Neural progenitor cell (in vitro differentiated cells): Measurements from ENCODE around the gene BCAS3. TPM values are rescaled to one million over a fixed set of nuclear protein-coding genes. Genes with fewer than 3 reads are reported as not detected.

Experiments
- DNase-seq: peaks from one replicate; pipeline ENCODE4 v3.0.0-alpha.2; 2016; ENCODE audit warnings: low spot score
- H2AFZ ChIP-seq: fragments of 200-600 bp; sonication (generic); replicated peaks from 2 replicates; pipeline ENCODE4 v1.6.1; 2016; ENCODE audit warnings: antibody characterized with exemption
- H3F3A ChIP-seq: fragments of 200-600 bp; sonication (generic); 2 replicates; pipeline ENCODE4 v1.6.1; 2016; ENCODE audit warnings: antibody characterized with exemption, low read depth
- H3K27ac ChIP-seq: fragments of 200-600 bp; sonication (generic); 2 replicates; pipeline ENCODE4 v1.5.1; 2016; ENCODE audit warnings: mild to moderate bottlenecking
- H3K27me3 ChIP-seq: fragments of 200-600 bp; sonication (generic); 2 replicates; pipeline ENCODE4 v1.6.1; 2016; ENCODE audit warnings: mild to moderate bottlenecking, moderate library complexity
- H3K36me3 ChIP-seq: fragments of 200-600 bp; sonication (generic); 2 replicates; pipeline ENCODE4 v1.5.1; 2016
- H3K4me1 ChIP-seq: fragments of 200-600 bp; sonication (generic); 2 replicates; pipeline ENCODE4 v1.6.1; 2016; ENCODE audit warnings: mixed run types
- H3K4me2 ChIP-seq: fragments of 200-600 bp; sonication (generic); 2 replicates; pipeline ENCODE4 v1.6.1; 2016
- H3K4me3 ChIP-seq: fragments of 200-600 bp; sonication (generic); 2 replicates; pipeline ENCODE4 v1.5.1; 2016
- H3K79me2 ChIP-seq: fragments of 200-600 bp; sonication (generic); 2 replicates; pipeline ENCODE4 v1.6.1; 2016; ENCODE audit warnings: low read depth
- H3K9ac ChIP-seq: fragments of 200-600 bp; sonication (generic); 2 replicates; pipeline ENCODE4 v1.6.1; 2016
- H3K9me3 ChIP-seq: fragments of 200-600 bp; sonication (generic); 2 replicates; pipeline ENCODE4 v1.5.1; 2016; ENCODE audit warnings: low read depth
- H4K20me1 ChIP-seq: fragments of 200-600 bp; sonication (generic); 2 replicates; pipeline ENCODE4 v1.6.1; 2016; ENCODE audit warnings: low read depth
- H3K27ac Mint-ChIP-seq: 3 replicates; pipeline ENCODE4 v1.8.0; 2021; ENCODE audit warnings: mixed read lengths
- H3K27me3 Mint-ChIP-seq: 2 replicates; pipeline ENCODE4 v1.8.0; 2022; ENCODE audit warnings: low read depth, mild to moderate bottlenecking, inconsistent platforms, moderate library complexity, mixed read lengths; ENCODE audit not compliant: insufficient read depth
- H3K36me3 Mint-ChIP-seq: 3 replicates; pipeline ENCODE4 v1.8.0; 2021; ENCODE audit warnings: mixed read lengths
- H3K4me1 Mint-ChIP-seq: 3 replicates; pipeline ENCODE4 v1.8.0; 2021; ENCODE audit warnings: mixed read lengths
- H3K4me3 Mint-ChIP-seq: 3 replicates; pipeline ENCODE4 v1.8.0; 2021; ENCODE audit warnings: mild to moderate bottlenecking, moderate library complexity, mixed read lengths
- H3K9me3 Mint-ChIP-seq: 3 replicates; pipeline ENCODE4 v1.8.0; 2020; ENCODE audit warnings: mixed read lengths
- EZH2 ChIP-seq: fragments of 200-600 bp; sonication (generic); IDR thresholded peaks from 2 replicates; pipeline ENCODE4 v1.6.1; 2017; ENCODE audit warnings: antibody characterized with exemption, mild to moderate bottlenecking, moderate library complexity
- EZH2phosphoT487 ChIP-seq: fragments of 200-600 bp; sonication (generic); IDR thresholded peaks from 2 replicates; pipeline ENCODE4 v1.6.1; 2017; ENCODE audit warnings: antibody characterized with exemption
- total RNA-seq: library from RNA; depleted of rRNA; stranded (reverse); fragments of >200 nt; gene quantifications from 2 replicates; pipeline ENCODE4 v1.2.3, GENCODE V29; 2015; ENCODE audit warnings: low replicate concordance
- TF ChIP-seq, protein P1 (sequence below): fragments of 200-600 bp; sonication (generic); IDR thresholded peaks from 2 replicates; pipeline ENCODE4 v1.5.1; 2017; ENCODE audit warnings: antibody characterized with exemption, mild to moderate bottlenecking

Gene BCAS3
- total RNA-seq, 1 donor from 2014 or later = 60.9 TPM

DNA sequence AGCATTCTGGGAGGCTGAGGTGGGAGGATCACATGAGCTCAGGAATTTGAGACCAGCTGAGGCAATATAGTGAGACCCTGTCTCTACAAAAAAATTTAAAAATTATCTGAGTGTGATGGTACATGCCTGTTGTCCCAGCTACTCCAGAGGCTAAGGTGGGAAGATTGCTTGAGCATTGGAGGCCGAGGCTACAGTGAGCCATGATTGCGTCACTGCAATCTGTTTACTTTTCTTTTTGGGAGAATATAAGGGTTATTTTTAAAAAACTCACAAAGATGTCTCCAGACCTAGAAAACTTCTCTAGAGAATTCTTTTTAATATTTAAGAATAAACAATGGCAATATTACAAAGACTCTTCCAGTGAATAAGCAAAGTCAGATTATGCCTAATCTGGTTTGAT, 226.9 kb downstream of the BCAS3 start:
- Histone ChIP-seq H3K9ac (no peak overlapping the region), H3F3A (no peaks in the 10 kb centered on the region), H3K4me2 (no peak overlapping the region), H3K9me3 (no peaks in the 10 kb centered on the region), H3K4me3 (no peak overlapping the region), H2AFZ (no peak overlapping the region), H3K36me3 (no peaks in the 10 kb centered on the region), H3K4me1 (no peaks in the 10 kb centered on the region), H3K79me2 (no peaks in the 10 kb centered on the region), H4K20me1 (no peaks in the 10 kb centered on the region), H3K27ac (no peak overlapping the region), H3K27me3 (no peaks in the 10 kb centered on the region)
- no peak for DNase-seq
- TF ChIP-seq EZH2 = no peak
- no peak for TF ChIP-seq EZH2phosphoT487
- TF ChIP-seq, protein P1, sequence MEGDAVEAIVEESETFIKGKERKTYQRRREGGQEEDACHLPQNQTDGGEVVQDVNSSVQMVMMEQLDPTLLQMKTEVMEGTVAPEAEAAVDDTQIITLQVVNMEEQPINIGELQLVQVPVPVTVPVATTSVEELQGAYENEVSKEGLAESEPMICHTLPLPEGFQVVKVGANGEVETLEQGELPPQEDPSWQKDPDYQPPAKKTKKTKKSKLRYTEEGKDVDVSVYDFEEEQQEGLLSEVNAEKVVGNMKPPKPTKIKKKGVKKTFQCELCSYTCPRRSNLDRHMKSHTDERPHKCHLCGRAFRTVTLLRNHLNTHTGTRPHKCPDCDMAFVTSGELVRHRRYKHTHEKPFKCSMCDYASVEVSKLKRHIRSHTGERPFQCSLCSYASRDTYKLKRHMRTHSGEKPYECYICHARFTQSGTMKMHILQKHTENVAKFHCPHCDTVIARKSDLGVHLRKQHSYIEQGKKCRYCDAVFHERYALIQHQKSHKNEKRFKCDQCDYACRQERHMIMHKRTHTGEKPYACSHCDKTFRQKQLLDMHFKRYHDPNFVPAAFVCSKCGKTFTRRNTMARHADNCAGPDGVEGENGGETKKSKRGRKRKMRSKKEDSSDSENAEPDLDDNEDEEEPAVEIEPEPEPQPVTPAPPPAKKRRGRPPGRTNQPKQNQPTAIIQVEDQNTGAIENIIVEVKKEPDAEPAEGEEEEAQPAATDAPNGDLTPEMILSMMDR = no peak
- no peaks in the 10 kb centered on the region for H3K9me3 Mint-ChIP-seq
- H3K4me3 Mint-ChIP-seq = no peak overlapping the region
- no peaks in the 10 kb centered on the region for H3K27me3 Mint-ChIP-seq
- no peaks in the 10 kb centered on the region for H3K4me1 Mint-ChIP-seq
- H3K27ac Mint-ChIP-seq = no peak overlapping the region
- H3K36me3 Mint-ChIP-seq = no peaks in the 10 kb centered on the region

DNA sequence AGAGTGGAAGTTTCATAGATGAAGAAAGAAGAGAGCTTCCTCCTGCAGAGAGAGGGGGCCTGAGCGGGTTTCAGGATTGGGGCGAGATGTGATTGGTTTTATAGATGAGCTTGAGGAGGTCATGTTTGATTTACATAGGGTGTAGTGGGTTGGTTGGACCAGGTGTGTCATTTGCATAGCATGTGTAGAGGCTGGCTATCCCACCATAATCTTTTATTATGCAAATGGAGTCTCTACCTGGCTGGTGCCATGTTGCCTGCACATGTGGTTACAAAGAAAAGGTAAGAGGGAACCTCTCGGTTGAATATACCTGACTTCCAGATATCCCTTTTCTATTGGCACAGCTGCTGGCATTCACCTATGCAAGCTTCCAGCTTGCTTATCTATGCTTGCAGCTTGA, 228.1 kb downstream of the BCAS3 start:
- H3K4me2 ChIP-seq = no peak overlapping the region
- no peak overlapping the region for H3K27ac Mint-ChIP-seq
- no peak overlapping the region for H2AFZ ChIP-seq

GRCh38 chr17:60908324-60908723, 230.7 kb downstream of the BCAS3 start:
- H3K27me3 ChIP-seq = no peaks in the 10 kb centered on the region
- peak; percentile 6 for DNase-seq
- no peaks in the 10 kb centered on the region for H3K4me1 ChIP-seq
- Mint-ChIP-seq H3K9me3 (no peaks in the 10 kb centered on the region), H3K36me3 (no peaks in the 10 kb centered on the region), H3K4me1 (no peaks in the 10 kb centered on the region), H3K27me3 (no peaks in the 10 kb centered on the region), H3K27ac (no peak overlapping the region), H3K4me3 (no peak overlapping the region)
- H3K9me3 ChIP-seq = no peaks in the 10 kb centered on the region
- no peaks in the 10 kb centered on the region for H3K79me2 ChIP-seq
- no peak overlapping the region for H3K27ac ChIP-seq
- H3K9ac ChIP-seq = no peak overlapping the region
- H3K4me2 ChIP-seq = no peak overlapping the region
- H3K4me3 ChIP-seq = no peak overlapping the region
- peaks cover under 1% of the 10 kb centered on the region for H3K36me3 ChIP-seq
- no peaks in the 10 kb centered on the region for H4K20me1 ChIP-seq
- TF ChIP-seq, protein P1 = no peak
- no peak for TF ChIP-seq EZH2
- no peak for TF ChIP-seq EZH2phosphoT487
- H3F3A ChIP-seq = no peaks in the 10 kb centered on the region
- H2AFZ ChIP-seq = no peak overlapping the region

More for the DNA sequence above, 228.1 kb downstream of the BCAS3 start:
- Histone ChIP-seq H3K9ac (no peak overlapping the region), H3K9me3 (no peaks in the 10 kb centered on the region), H3K36me3 (no peaks in the 10 kb centered on the region), H3K27me3 (no peaks in the 10 kb centered on the region), H3K4me1 (no peaks in the 10 kb centered on the region), H3K27ac (no peak overlapping the region), H4K20me1 (no peaks in the 10 kb centered on the region), H3K79me2 (no peaks in the 10 kb centered on the region), H3K4me3 (no peak overlapping the region), H3F3A (no peaks in the 10 kb centered on the region)
- no peak overlapping the region for H3K4me3 Mint-ChIP-seq
- no peaks in the 10 kb centered on the region for H3K36me3 Mint-ChIP-seq
- no peak for DNase-seq
- no peaks in the 10 kb centered on the region for H3K27me3 Mint-ChIP-seq
- H3K9me3 Mint-ChIP-seq = no peaks in the 10 kb centered on the region
- no peak for TF ChIP-seq EZH2
- TF ChIP-seq, protein P1 = no peak
- TF ChIP-seq EZH2phosphoT487 = no peak
- H3K4me1 Mint-ChIP-seq = no peaks in the 10 kb centered on the region
